Uterus (tissue), 4 donors: ENCODE data around the gene TEX53. TPM values are rescaled to one million over a fixed set of nuclear protein-coding genes. Genes with fewer than 3 reads are reported as not detected.

Experiments
- DNase-seq, 2 donors: peaks; one replicate each; pipeline ENCODE4 v3.0.0-alpha.2; 2019 to 2020
- H3K27ac ChIP-seq, 2 donors: fragments of 200-600 bp; sonication (generic); 1 replicate in 1 of 2; 2 replicates in 1 of 2; pipeline ENCODE4 v1.5.1; 2016 to 2018
- H3K27me3 ChIP-seq, 2 donors: fragments of 200-600 bp; sonication (generic); one replicate each; pipeline ENCODE4 v1.5.1; 2018 to 2019; ENCODE audit warnings: control low read depth in 1 of 2
- H3K36me3 ChIP-seq, 2 donors: fragments of 200-600 bp; sonication (generic); one replicate each; pipeline ENCODE4 v1.5.1; 2019; ENCODE audit warnings: control low read depth in 1 of 2
- H3K4me1 ChIP-seq, 2 donors: fragments of 200-600 bp; sonication (generic); one replicate each; pipeline ENCODE4 v1.5.1; 2018 to 2019; ENCODE audit warnings: control low read depth in 1 of 2
- H3K4me3 ChIP-seq, 2 donors: fragments of 200-600 bp; sonication (generic); 1 replicate in 1 of 2; 2 replicates in 1 of 2; pipeline ENCODE4 v1.5.1; 2018 to 2019; ENCODE audit warnings: mild to moderate bottlenecking in 1 of 2
- H3K9me3 ChIP-seq, 2 donors: fragments of 200-600 bp; sonication (generic); one replicate each; pipeline ENCODE4 v1.5.1; 2019; ENCODE audit warnings: control low read depth in 1 of 2
- POLR2A ChIP-seq, 2 donors: fragments of 450-650 bp; IDR thresholded peaks; one replicate each; pipeline ENCODE4 v1.6.1; 2016; ENCODE audit warnings: antibody characterized with exemption in 2 of 2, mild to moderate bottlenecking in 1 of 2, moderate library complexity in 1 of 2
- intact Hi-C: fragments of 100-400 bp; cut with DNase I; formaldehyde crosslinking; loops from one replicate; pipeline ENCODE4 v1.15.1; 2023; ENCODE audit warnings: low total_unique reads
- total RNA-seq, 4 donors: library from RNA; depleted of rRNA in 3 of 4; stranded (reverse); fragments of >200 nt in 3 of 4; gene quantifications; one replicate each; pipeline versions ENCODE4 v1.1.0 to v1.2.4, GENCODE V29; 2014 to 2023
- TF ChIP-seq, protein P1 (sequence below), 4 experiments: fragments of 200-600 bp in 2 of 4; fragments of 450-650 bp in 2 of 4; sonication (generic) in 2 of 4; IDR thresholded peaks; one replicate each; pipeline ENCODE4 v1.5.1; 2016 to 2019; ENCODE audit warnings: antibody characterized with exemption in 4 of 4, mild to moderate bottlenecking in 2 of 4, moderate library complexity in 1 of 4
- donor health status: DM: yes; HTN: yes; CAD: no.

TEX53 gene
- total RNA-seq, 4 donors from 2014 or later, result not detected

DNA sequence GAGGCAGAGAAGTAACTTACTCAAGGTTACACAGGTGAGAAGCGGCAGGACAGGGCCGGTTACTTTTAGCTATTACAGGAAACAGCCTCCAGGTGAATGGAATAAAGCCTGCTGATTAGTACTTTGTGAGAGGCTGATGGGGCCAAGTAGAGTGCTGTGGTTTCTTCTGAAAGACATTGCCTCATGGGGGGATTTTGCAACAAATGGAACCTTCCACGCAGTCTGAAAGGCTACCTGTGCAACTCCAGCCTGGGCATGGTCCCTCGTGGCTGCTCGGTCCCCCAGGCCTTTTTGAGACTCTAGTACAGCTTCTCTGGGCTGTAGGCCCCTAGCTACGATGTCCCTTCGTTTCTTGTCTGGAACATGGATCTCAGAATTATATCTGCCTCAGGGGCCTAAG is 44.5 kb downstream of the TEX53 start:
- Histone ChIP-seq H3K4me1 (no peaks in the 10 kb centered on the region), H3K27me3 (no peaks in the 10 kb centered on the region), H3K4me3 (no peak overlapping the region), H3K27ac (peak overlapping the region in 1 of 2 donors; percentile 98), H3K36me3 (no peaks in the 10 kb centered on the region), H3K9me3 (no peaks in the 10 kb centered on the region)
- intact Hi-C loops, result no loop called here
- TF ChIP-seq POLR2A (IDR thresholded peaks at IDR 0.05), result no peak
- TF ChIP-seq, protein P1, sequence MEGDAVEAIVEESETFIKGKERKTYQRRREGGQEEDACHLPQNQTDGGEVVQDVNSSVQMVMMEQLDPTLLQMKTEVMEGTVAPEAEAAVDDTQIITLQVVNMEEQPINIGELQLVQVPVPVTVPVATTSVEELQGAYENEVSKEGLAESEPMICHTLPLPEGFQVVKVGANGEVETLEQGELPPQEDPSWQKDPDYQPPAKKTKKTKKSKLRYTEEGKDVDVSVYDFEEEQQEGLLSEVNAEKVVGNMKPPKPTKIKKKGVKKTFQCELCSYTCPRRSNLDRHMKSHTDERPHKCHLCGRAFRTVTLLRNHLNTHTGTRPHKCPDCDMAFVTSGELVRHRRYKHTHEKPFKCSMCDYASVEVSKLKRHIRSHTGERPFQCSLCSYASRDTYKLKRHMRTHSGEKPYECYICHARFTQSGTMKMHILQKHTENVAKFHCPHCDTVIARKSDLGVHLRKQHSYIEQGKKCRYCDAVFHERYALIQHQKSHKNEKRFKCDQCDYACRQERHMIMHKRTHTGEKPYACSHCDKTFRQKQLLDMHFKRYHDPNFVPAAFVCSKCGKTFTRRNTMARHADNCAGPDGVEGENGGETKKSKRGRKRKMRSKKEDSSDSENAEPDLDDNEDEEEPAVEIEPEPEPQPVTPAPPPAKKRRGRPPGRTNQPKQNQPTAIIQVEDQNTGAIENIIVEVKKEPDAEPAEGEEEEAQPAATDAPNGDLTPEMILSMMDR (IDR thresholded peaks at IDR 0.05), result no peak
- no peak for DNase-seq

DNA sequence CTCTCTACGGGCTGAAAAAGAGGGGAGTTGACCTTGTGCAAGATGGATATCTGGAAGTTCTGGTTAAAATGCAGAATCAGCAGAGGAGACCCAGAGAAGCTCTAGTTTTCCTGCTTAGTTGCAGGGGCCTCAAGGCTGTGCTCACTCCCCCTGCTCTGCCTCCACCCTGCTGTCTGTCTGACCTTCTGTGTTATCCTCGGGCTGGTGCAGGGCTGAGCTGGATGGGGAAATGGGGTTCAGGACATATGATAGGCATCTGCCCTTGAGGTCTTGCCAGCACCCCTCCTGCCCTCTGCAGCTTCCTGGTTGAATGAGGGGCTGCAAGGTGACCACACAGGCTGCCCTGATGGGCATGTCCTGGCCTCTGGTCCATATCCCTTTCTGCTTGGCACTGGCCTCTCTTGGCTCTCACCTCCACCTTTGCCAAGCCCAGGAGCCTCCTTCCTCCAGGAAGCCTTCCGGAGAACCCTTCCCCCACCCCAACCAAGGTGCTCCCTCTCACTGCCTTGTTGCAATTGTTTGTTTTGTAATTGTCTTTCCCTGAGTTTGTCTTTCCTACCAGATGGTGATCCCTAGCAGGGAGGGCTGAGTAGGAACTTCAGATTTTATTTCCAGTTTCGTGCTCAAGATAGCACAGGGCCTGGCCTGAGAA is 45.2 kb downstream of the TEX53 start:
- Histone ChIP-seq H3K4me1 (no peaks in the 10 kb centered on the region), H3K27me3 (no peaks in the 10 kb centered on the region), H3K9me3 (no peaks in the 10 kb centered on the region), H3K4me3 (peak overlapping the region; percentile 52 to 89), H3K36me3 (no peaks in the 10 kb centered on the region), H3K27ac (peak overlapping the region; percentile 95 to 98)
- peak in 1 of 2 donors; percentile 20 for DNase-seq
- TF ChIP-seq, protein P1 (IDR thresholded peaks at IDR 0.05), result no peak
- no peak for TF ChIP-seq POLR2A (IDR thresholded peaks at IDR 0.05)
- intact Hi-C loops, result no loop called here

DNA sequence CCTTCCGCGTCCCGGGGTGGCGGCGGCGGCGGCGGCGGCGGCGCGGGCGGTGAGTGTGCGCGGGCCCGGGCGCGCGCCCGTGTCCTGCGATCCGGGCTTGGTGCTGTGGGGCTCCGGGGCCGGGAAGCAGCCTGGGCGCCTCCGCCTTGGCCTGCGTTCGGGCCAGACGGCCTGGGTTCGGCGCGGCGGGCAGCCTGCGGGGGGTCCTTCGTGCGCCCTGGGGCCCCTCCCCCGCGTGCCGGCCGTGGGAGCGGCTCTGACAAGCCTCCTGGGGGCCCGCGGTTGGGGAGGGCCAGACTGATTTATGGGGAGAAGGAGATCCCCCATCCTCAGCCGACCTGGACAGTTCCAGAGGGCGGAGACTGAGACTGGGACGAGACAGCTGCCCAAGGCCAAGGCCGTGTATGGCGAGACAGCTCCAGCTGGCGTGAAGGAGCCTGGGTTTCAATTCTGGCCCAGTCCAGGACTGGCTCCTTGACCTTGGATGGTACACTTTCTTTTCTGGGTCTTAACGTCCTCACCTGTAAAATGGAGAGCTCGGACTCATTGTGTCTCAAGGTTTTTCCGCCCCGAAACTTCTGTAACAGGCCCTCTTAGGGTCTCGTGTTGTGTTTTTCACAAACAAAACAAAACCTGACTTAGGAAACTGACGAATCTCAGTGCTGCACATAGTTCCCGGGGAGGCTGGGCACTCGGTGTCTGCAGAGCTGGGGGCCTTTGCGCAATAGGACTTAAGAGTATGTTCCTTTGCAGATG is 45.9 kb downstream of the TEX53 start:
- Histone ChIP-seq H3K4me1 (no peaks in the 10 kb centered on the region), H3K4me3 (peak overlapping the region; percentile 52 to 89), H3K27me3 (no peaks in the 10 kb centered on the region), H3K36me3 (no peaks in the 10 kb centered on the region), H3K9me3 (no peaks in the 10 kb centered on the region), H3K27ac (peak overlapping the region; percentile 95 to 98)
- TF ChIP-seq, protein P1 (IDR thresholded peaks at IDR 0.05), result no peak
- no peak for TF ChIP-seq POLR2A (IDR thresholded peaks at IDR 0.05)
- peak; percentile 74 to 76 for DNase-seq
- intact Hi-C loops, result no loop called here

DNA sequence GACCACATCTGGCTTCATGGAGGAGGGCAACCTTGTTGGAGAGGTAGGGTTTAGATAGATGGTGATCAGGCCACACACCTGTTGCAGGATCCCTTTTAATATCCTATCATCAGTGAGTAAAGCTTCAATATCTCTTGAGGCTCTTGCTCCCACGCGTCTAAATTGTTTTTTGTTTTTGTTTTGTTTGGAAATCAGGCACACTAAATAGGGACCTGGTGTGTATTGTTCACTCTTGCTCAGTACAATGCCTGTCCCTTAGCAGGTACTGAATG is 49.1 kb downstream of the TEX53 start:
- H3K9me3 ChIP-seq, result no peaks in the 10 kb centered on the region
- DNase-seq, result no peak
- H3K27ac ChIP-seq, result no peak overlapping the region
- H3K36me3 ChIP-seq, result no peaks in the 10 kb centered on the region
- H3K27me3 ChIP-seq, result no peaks in the 10 kb centered on the region
- H3K4me3 ChIP-seq, result no peak overlapping the region
- H3K4me1 ChIP-seq, result no peaks in the 10 kb centered on the region
- intact Hi-C loops, result no loop called here
- TF ChIP-seq, protein P1 (IDR thresholded peaks at IDR 0.05), result no peak
- no peak for TF ChIP-seq POLR2A (IDR thresholded peaks at IDR 0.05)

DNA sequence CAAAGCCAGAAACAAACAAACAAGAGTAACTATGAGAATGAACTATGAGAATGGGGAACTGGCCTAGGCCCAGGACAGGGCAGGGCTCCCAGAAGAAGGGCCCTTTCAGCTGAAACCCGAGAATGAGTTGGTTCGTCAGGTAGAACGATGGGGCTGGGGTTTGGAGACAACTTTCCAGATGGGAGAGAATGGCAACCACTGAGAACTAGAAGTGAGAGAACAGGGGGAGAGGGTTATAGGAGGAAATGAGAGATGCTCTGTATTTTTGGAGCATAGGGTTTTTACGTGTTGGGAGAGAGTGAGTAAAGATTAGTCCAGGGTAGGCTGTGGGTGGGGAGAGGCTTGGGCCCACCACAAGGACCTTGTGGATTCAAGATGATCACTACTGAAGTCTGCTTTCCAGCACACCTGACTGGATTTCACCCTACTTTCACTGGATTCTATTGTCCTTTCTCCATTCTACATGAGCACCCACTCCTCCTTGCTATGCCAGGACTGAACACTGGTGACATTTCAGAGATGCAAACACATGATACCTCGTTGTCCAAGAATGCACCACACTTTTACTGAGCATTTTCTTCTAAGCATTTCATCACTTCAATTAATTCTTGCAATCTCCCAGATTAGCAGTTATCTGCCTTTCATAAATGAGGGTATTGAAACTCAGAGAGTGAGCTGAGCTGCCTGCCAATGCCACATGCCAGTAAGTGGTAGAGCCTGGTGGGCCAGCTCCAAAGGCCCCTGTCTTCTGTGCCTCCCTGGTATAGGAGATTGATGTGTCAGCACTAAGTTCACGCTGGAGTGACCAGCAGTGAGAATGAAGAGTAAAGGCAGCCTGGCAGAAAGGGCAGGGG is 49.7 kb downstream of the TEX53 start:
- no peak overlapping the region for H3K4me3 ChIP-seq
- H3K9me3 ChIP-seq, result no peaks in the 10 kb centered on the region
- no peaks in the 10 kb centered on the region for H3K36me3 ChIP-seq
- no peaks in the 10 kb centered on the region for H3K4me1 ChIP-seq
- intact Hi-C loops, result no loop called here
- no peaks in the 10 kb centered on the region for H3K27me3 ChIP-seq
- TF ChIP-seq, protein P1 (IDR thresholded peaks at IDR 0.05), result no peak
- TF ChIP-seq POLR2A (IDR thresholded peaks at IDR 0.05), result no peak
- no peak for DNase-seq
- no peak overlapping the region for H3K27ac ChIP-seq
